Measurements from ENCODE around the gene OR6V1.

The OR6V1 gene

GRCh38 chr7:143042790-143043271 lies 9.3 kb upstream of the OR6V1 start:
- Histone ChIP-seq H3K27ac (ENCODE audit: low read length) (no peak overlapping the region), H3K9ac (ENCODE audit: low read length in 2 of 2) (no peak overlapping the region), H3K4me1 (ENCODE audit: control insufficient read depth, insufficient read depth, low read length) (no peaks in the 10 kb centered on the region)

DNA sequence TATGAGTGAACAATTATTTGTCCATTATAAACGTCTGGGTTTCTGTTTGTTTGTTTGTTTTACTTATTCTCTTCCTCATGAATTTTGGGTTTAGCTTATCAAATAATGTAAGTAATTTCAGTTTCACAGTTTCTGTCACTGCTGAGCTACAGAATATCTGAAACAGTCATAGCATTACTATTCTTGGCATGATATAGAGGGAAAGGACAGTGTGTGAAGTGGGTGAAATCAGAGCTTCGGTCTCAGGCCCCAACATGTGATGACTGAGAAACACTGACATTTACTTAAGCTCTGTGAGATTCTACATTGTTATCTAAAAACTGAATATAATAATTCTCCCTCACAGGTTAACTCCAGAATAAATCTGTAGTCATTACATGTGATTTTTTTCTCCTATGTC lies 8.8 kb upstream of the OR6V1 start:
- Histone ChIP-seq H3K27ac (ENCODE audit: low read length) (no peak overlapping the region), H3K9ac (ENCODE audit: low read length in 2 of 2) (no peak overlapping the region), H3K27me3 (ENCODE audit: control insufficient read depth in 1 of 2, insufficient read depth in 2 of 2, low read length in 2 of 2) (no peaks in the 10 kb centered on the region), H3K4me1 (ENCODE audit: control insufficient read depth, insufficient read depth, low read length) (no peaks in the 10 kb centered on the region), H3K36me3 (ENCODE audit: control insufficient read depth in 2 of 2, insufficient read depth in 2 of 2, low read length in 2 of 2) (no peaks in the 10 kb centered on the region), H3K4me3 (ENCODE audit: low read length in 2 of 2) (no peak overlapping the region), H3K9me3 (ENCODE audit: control insufficient read depth in 2 of 2, low read length in 2 of 2) (no peaks in the 10 kb centered on the region)

More at GRCh38 chr7:143042790-143043271, 9.3 kb upstream of the OR6V1 start:
- Histone ChIP-seq H3K36me3 (ENCODE audit: control insufficient read depth in 2 of 2, insufficient read depth in 2 of 2, low read length in 2 of 2) (no peaks in the 10 kb centered on the region), H3K27me3 (ENCODE audit: control insufficient read depth in 1 of 2, insufficient read depth in 2 of 2, low read length in 2 of 2) (no peaks in the 10 kb centered on the region), H3K4me3 (ENCODE audit: low read length in 2 of 2) (no peak overlapping the region), H3K9me3 (ENCODE audit: control insufficient read depth in 2 of 2, low read length in 2 of 2) (no peaks in the 10 kb centered on the region)

GRCh38 chr7:143046426-143046851 lies 5.7 kb upstream of the OR6V1 start:
- H3K9me3 ChIP-seq (ENCODE audit: control insufficient read depth in 2 of 2, low read length in 2 of 2), result no peaks in the 10 kb centered on the region
- no peaks in the 10 kb centered on the region for H3K36me3 ChIP-seq (ENCODE audit: control insufficient read depth in 2 of 2, insufficient read depth in 2 of 2, low read length in 2 of 2)
- no peak overlapping the region for H3K4me3 ChIP-seq (ENCODE audit: low read length in 2 of 2)
- no peaks in the 10 kb centered on the region for H3K27me3 ChIP-seq (ENCODE audit: control insufficient read depth in 1 of 2, insufficient read depth in 2 of 2, low read length in 2 of 2)
- no peak overlapping the region for H3K27ac ChIP-seq (ENCODE audit: low read length)
- H3K4me1 ChIP-seq (ENCODE audit: control insufficient read depth, insufficient read depth, low read length), result no peaks in the 10 kb centered on the region
- H3K9ac ChIP-seq (ENCODE audit: low read length in 2 of 2), result no peak overlapping the region

GRCh38 chr7:143047326-143047725 lies 4.8 kb upstream of the OR6V1 start:
- H3K4me1 ChIP-seq (ENCODE audit: control insufficient read depth, insufficient read depth, low read length), result no peaks in the 10 kb centered on the region
- no peaks in the 10 kb centered on the region for H3K36me3 ChIP-seq (ENCODE audit: control insufficient read depth in 2 of 2, insufficient read depth in 2 of 2, low read length in 2 of 2)
- no peak overlapping the region for H3K27ac ChIP-seq (ENCODE audit: low read length)
- H3K4me3 ChIP-seq (ENCODE audit: low read length in 2 of 2), result no peak overlapping the region
- no peak overlapping the region for H3K9ac ChIP-seq (ENCODE audit: low read length in 2 of 2)
- no peaks in the 10 kb centered on the region for H3K9me3 ChIP-seq (ENCODE audit: control insufficient read depth in 2 of 2, low read length in 2 of 2)
- H3K27me3 ChIP-seq (ENCODE audit: control insufficient read depth in 1 of 2, insufficient read depth in 2 of 2, low read length in 2 of 2), result no peaks in the 10 kb centered on the region

DNA sequence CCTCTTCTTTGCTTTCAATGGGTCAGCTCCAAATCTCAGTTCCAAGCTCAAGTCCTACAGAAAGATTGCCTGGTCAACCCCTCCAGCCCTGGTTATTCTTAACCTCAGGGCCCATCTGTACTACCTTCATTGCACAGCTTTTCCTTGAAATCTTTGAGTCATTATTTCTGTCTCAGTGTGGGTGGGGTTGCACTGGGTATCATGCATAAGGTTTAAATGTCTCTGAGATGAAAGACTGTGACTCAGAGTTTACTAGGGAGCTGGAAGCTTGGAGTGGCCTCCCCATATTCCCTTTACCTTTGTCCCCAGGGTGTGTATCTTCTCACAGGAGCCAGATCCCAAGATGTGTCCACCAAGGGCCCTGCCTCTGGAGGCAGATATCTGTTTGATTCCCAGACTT lies 3.3 kb upstream of the OR6V1 start:
- H3K27ac ChIP-seq (ENCODE audit: low read length), result no peak overlapping the region
- no peak overlapping the region for H3K9ac ChIP-seq (ENCODE audit: low read length in 2 of 2)
- no peaks in the 10 kb centered on the region for H3K27me3 ChIP-seq (ENCODE audit: control insufficient read depth in 1 of 2, insufficient read depth in 2 of 2, low read length in 2 of 2)
- H3K9me3 ChIP-seq (ENCODE audit: control insufficient read depth in 2 of 2, low read length in 2 of 2), result peaks cover 0 to 3% of the 10 kb centered on the region in 2 donors
- H3K4me3 ChIP-seq (ENCODE audit: low read length in 2 of 2), result no peak overlapping the region
- no peaks in the 10 kb centered on the region for H3K36me3 ChIP-seq (ENCODE audit: control insufficient read depth in 2 of 2, insufficient read depth in 2 of 2, low read length in 2 of 2)
- H3K4me1 ChIP-seq (ENCODE audit: control insufficient read depth, insufficient read depth, low read length), result no peaks in the 10 kb centered on the region

- Histone ChIP-seq H3K27ac (ENCODE audit: low read length) (no peak overlapping the region), H3K9ac (ENCODE audit: low read length in 2 of 2) (no peak overlapping the region)
Observed at GRCh38 chr7:143049362-143049761, 2.8 kb upstream of the OR6V1 start.

DNA sequence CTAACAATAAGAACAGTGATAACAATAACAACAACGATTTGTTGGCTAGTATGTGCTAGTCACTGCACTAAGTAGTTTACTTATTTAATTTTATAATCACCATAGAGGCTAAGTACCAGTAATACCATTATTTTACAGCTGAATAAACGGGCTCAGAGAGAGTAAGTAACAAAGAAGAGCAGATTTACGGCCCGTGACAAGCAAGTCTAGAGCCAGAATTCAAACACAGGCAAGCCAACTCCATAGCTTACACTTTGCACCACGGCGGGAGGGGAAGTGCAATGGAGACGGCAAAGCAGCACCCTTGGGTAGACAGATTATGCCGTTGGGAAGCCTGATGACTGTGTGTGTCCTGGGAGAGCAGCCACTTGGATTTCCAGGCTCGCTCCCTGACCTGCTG lies 1.2 kb upstream of the OR6V1 start:
- Histone ChIP-seq H3K9ac (ENCODE audit: low read length in 2 of 2) (no peak overlapping the region), H3K27ac (ENCODE audit: low read length) (no peak overlapping the region), H3K27me3 (ENCODE audit: control insufficient read depth in 1 of 2, insufficient read depth in 2 of 2, low read length in 2 of 2) (no peaks in the 10 kb centered on the region), H3K4me1 (ENCODE audit: control insufficient read depth, insufficient read depth, low read length) (no peaks in the 10 kb centered on the region), H3K36me3 (ENCODE audit: control insufficient read depth in 2 of 2, insufficient read depth in 2 of 2, low read length in 2 of 2) (no peaks in the 10 kb centered on the region), H3K9me3 (ENCODE audit: control insufficient read depth in 2 of 2, low read length in 2 of 2) (peaks cover 0 to 3% of the 10 kb centered on the region in 2 donors), H3K4me3 (ENCODE audit: low read length in 2 of 2) (no peak overlapping the region)

More at GRCh38 chr7:143049362-143049761, 2.8 kb upstream of the OR6V1 start:
- no peak overlapping the region for H3K4me3 ChIP-seq (ENCODE audit: low read length in 2 of 2)
- no peaks in the 10 kb centered on the region for H3K36me3 ChIP-seq (ENCODE audit: control insufficient read depth in 2 of 2, insufficient read depth in 2 of 2, low read length in 2 of 2)
- no peaks in the 10 kb centered on the region for H3K4me1 ChIP-seq (ENCODE audit: control insufficient read depth, insufficient read depth, low read length)
- no peaks in the 10 kb centered on the region for H3K27me3 ChIP-seq (ENCODE audit: control insufficient read depth in 1 of 2, insufficient read depth in 2 of 2, low read length in 2 of 2)
- peaks cover 0 to 3% of the 10 kb centered on the region in 2 donors for H3K9me3 ChIP-seq (ENCODE audit: control insufficient read depth in 2 of 2, low read length in 2 of 2)

DNA sequence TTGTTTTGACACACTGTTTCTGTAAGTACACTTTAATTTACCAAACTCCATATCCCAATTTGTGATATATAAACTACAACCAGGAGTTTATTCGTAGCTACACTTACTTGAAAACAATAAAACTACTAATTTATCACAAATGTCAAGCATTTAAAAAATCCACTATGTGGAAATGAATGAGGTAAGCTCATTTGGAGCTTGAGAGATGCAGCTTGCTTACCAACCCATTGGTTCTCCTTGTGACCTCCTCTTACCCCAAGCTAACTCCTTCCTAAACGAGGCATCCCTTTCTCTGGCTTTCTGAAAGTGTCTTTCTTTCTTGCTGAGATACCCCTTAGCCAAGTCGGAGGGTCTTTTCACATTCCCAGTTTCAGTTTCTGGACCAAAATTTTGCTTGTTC lies 2.5 kb downstream of the OR6V1 start:
- no peak overlapping the region for H3K4me3 ChIP-seq (ENCODE audit: low read length in 2 of 2)
- no peaks in the 10 kb centered on the region for H3K27me3 ChIP-seq (ENCODE audit: control insufficient read depth in 1 of 2, insufficient read depth in 2 of 2, low read length in 2 of 2)
- H3K4me1 ChIP-seq (ENCODE audit: control insufficient read depth, insufficient read depth, low read length), result no peaks in the 10 kb centered on the region
- H3K9ac ChIP-seq (ENCODE audit: low read length in 2 of 2), result no peak overlapping the region
- H3K36me3 ChIP-seq (ENCODE audit: control insufficient read depth in 2 of 2, insufficient read depth in 2 of 2, low read length in 2 of 2), result no peaks in the 10 kb centered on the region
- peaks cover 0 to 3% of the 10 kb centered on the region in 2 donors for H3K9me3 ChIP-seq (ENCODE audit: control insufficient read depth in 2 of 2, low read length in 2 of 2)
- no peak overlapping the region for H3K27ac ChIP-seq (ENCODE audit: low read length)

GRCh38 chr7:143055754-143056153 lies 3.6 kb downstream of the OR6V1 start:
- no peak overlapping the region for H3K9ac ChIP-seq (ENCODE audit: low read length in 2 of 2)
- peaks cover 0 to 3% of the 10 kb centered on the region in 2 donors for H3K9me3 ChIP-seq (ENCODE audit: control insufficient read depth in 2 of 2, low read length in 2 of 2)
- H3K4me1 ChIP-seq (ENCODE audit: control insufficient read depth, insufficient read depth, low read length), result no peaks in the 10 kb centered on the region
- H3K27ac ChIP-seq (ENCODE audit: low read length), result no peak overlapping the region
- no peak overlapping the region for H3K4me3 ChIP-seq (ENCODE audit: low read length in 2 of 2)
- H3K36me3 ChIP-seq (ENCODE audit: control insufficient read depth in 2 of 2, insufficient read depth in 2 of 2, low read length in 2 of 2), result no peaks in the 10 kb centered on the region
- no peaks in the 10 kb centered on the region for H3K27me3 ChIP-seq (ENCODE audit: control insufficient read depth in 1 of 2, insufficient read depth in 2 of 2, low read length in 2 of 2)

DNA sequence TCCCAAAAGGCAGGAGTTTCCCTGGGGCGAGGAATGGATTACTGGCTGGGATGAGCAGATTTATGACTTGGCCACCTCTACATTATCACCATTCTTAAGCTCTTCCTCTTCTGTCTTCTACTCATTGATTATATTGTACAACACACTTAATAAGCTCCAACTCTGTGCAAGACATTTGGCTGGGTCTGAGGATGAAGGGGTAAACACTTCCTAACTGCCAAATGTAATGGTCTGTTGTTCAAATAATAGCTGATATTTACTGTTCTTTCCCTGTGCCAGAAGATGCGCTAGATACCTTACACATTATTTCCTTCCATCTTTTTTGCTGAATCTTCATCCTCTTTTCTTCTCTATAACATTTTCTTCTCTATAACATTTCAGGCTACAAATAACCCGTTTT lies 11.6 kb downstream of the OR6V1 start:
- H3K27me3 ChIP-seq (ENCODE audit: control insufficient read depth in 1 of 2, insufficient read depth in 2 of 2, low read length in 2 of 2), result no peaks in the 10 kb centered on the region
- H3K4me1 ChIP-seq (ENCODE audit: control insufficient read depth, insufficient read depth, low read length), result no peaks in the 10 kb centered on the region
- H3K36me3 ChIP-seq (ENCODE audit: control insufficient read depth in 2 of 2, insufficient read depth in 2 of 2, low read length in 2 of 2), result no peaks in the 10 kb centered on the region
- no peak overlapping the region for H3K27ac ChIP-seq (ENCODE audit: low read length)
- no peaks in the 10 kb centered on the region for H3K9me3 ChIP-seq (ENCODE audit: control insufficient read depth in 2 of 2, low read length in 2 of 2)
- no peak overlapping the region for H3K9ac ChIP-seq (ENCODE audit: low read length in 2 of 2)
- H3K4me3 ChIP-seq (ENCODE audit: low read length in 2 of 2), result no peak overlapping the region

DNA sequence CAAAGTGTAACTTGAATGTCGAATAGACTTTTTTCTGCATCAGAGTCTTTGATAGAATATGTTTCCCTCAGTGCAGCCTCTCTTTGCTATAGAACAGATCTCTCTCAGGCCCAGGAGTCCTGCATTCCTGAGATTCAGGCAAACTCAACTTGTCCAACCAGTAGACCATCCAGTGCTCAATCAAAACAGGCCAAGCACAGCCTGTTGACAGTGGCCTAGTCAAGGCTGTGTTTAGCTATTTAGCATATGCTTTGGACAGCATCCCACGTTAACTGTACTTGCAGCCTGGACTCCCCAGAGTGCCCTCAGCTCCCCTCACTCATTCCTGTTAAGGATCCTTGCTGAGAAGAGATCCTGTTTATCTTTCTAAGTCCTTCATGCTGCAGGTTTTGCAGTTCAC lies 16.3 kb downstream of the OR6V1 start:
- H3K27ac ChIP-seq (ENCODE audit: low read length), result no peak overlapping the region
- H3K4me1 ChIP-seq (ENCODE audit: control insufficient read depth, insufficient read depth, low read length), result no peaks in the 10 kb centered on the region
- H3K9ac ChIP-seq (ENCODE audit: low read length in 2 of 2), result no peak overlapping the region
- no peaks in the 10 kb centered on the region for H3K9me3 ChIP-seq (ENCODE audit: control insufficient read depth in 2 of 2, low read length in 2 of 2)
- H3K36me3 ChIP-seq (ENCODE audit: control insufficient read depth in 2 of 2, insufficient read depth in 2 of 2, low read length in 2 of 2), result no peaks in the 10 kb centered on the region
- no peaks in the 10 kb centered on the region for H3K27me3 ChIP-seq (ENCODE audit: control insufficient read depth in 1 of 2, insufficient read depth in 2 of 2, low read length in 2 of 2)
- H3K4me3 ChIP-seq (ENCODE audit: low read length in 2 of 2), result no peak overlapping the region

Data from stomach smooth muscle (tissue), 2 donors.